ENCODE results near the gene WNT5A. TPM values are rescaled to one million over a fixed set of nuclear protein-coding genes. Genes with fewer than 3 reads are reported as not detected.

The WNT5A gene
- polyA plus RNA-seq, 1 donor from 2014 or later = 0.59 TPM

- Histone ChIP-seq H4K20me1 (ENCODE audit: insufficient read depth) (no peaks in the 10 kb centered on the region), H3K36me3 (ENCODE audit: insufficient read depth, low read length) (no peaks in the 10 kb centered on the region), H3K27ac (ENCODE audit: low read length) (no peak overlapping the region), H3K9me2 (ENCODE audit: insufficient read depth, low read length) (no peaks in the 10 kb centered on the region), H3K4me3 (ENCODE audit: low read length) (no peak overlapping the region), H3K79me2 (replicated peaks; ENCODE audit: insufficient read depth, low read length) (no peaks in the 10 kb centered on the region), H3K9me3 (ENCODE audit: low read length) (no peaks in the 10 kb centered on the region), H3F3A (ENCODE audit: insufficient read depth, low read length, poor library complexity, severe bottlenecking) (no peaks in the 10 kb centered on the region), H3K9ac (ENCODE audit: low read length) (no peak overlapping the region), H3K4me2 (ENCODE audit: low read length) (no peak overlapping the region), H2AFZ (ENCODE audit: low read depth, low read length) (no peak overlapping the region), H3K27me3 (ENCODE audit: insufficient read depth, low read depth, low read length) (no peaks in the 10 kb centered on the region)
- no peak for TF ChIP-seq EP300 (conservative IDR thresholded peaks at IDR 0.05; ENCODE audit: poor library complexity, severe bottlenecking)
- TF ChIP-seq, protein P1, sequence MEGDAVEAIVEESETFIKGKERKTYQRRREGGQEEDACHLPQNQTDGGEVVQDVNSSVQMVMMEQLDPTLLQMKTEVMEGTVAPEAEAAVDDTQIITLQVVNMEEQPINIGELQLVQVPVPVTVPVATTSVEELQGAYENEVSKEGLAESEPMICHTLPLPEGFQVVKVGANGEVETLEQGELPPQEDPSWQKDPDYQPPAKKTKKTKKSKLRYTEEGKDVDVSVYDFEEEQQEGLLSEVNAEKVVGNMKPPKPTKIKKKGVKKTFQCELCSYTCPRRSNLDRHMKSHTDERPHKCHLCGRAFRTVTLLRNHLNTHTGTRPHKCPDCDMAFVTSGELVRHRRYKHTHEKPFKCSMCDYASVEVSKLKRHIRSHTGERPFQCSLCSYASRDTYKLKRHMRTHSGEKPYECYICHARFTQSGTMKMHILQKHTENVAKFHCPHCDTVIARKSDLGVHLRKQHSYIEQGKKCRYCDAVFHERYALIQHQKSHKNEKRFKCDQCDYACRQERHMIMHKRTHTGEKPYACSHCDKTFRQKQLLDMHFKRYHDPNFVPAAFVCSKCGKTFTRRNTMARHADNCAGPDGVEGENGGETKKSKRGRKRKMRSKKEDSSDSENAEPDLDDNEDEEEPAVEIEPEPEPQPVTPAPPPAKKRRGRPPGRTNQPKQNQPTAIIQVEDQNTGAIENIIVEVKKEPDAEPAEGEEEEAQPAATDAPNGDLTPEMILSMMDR (IDR thresholded peaks at IDR 0.05; ENCODE audit: poor library complexity, severe bottlenecking) = no peak
Observed at GRCh38 chr3:55498520-55498919, 11.4 kb upstream of the WNT5A start.

DNA sequence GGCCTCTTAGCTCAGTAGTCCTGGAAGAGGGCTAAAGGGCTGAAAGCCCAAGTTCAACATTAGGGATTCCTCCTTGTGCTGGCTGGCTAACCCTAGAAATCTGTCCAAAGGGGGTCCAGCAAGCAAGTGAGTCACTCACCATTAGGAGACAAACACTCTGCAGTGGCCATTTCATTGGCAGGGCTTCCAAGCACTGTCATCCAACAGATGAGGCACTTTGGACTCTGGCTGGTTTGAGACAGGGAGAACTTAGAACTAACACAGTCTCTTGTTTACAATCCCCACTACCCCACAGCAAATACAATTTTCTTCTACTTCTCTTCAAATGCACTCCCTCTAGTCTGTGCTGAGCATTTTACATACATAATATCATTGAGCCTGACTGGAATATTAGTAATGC is 10.1 kb upstream of the WNT5A start:
- no peaks in the 10 kb centered on the region for H4K20me1 ChIP-seq (ENCODE audit: insufficient read depth)
- H3K36me3 ChIP-seq (ENCODE audit: insufficient read depth, low read length) = no peaks in the 10 kb centered on the region
- no peak overlapping the region for H3K4me3 ChIP-seq (ENCODE audit: low read length)
- no peaks in the 10 kb centered on the region for H3K79me2 ChIP-seq (replicated peaks; ENCODE audit: insufficient read depth, low read length)
- no peak overlapping the region for H2AFZ ChIP-seq (ENCODE audit: low read depth, low read length)
- H3F3A ChIP-seq (ENCODE audit: insufficient read depth, low read length, poor library complexity, severe bottlenecking) = no peaks in the 10 kb centered on the region
- no peaks in the 10 kb centered on the region for H3K27me3 ChIP-seq (ENCODE audit: insufficient read depth, low read depth, low read length)
- H3K27ac ChIP-seq (ENCODE audit: low read length) = no peak overlapping the region
- no peak for TF ChIP-seq TAF1 (IDR thresholded peaks at IDR 0.05; ENCODE audit: low read depth)
- TF ChIP-seq SMC3 (conservative IDR thresholded peaks at IDR 0.05; ENCODE audit: poor library complexity) = no peak
- TF ChIP-seq EZH2 (IDR thresholded peaks at IDR 0.05; ENCODE audit: borderline replicate concordance, insufficient read depth, low read length, poor library complexity, severe bottlenecking) = no peak
- no peak for TF ChIP-seq RAD21 (conservative IDR thresholded peaks at IDR 0.05)
- no peak for TF ChIP-seq MXI1 (conservative IDR thresholded peaks at IDR 0.05; ENCODE audit: poor library complexity, severe bottlenecking)
- TF ChIP-seq EP300 (conservative IDR thresholded peaks at IDR 0.05; ENCODE audit: poor library complexity, severe bottlenecking) = no peak
- TF ChIP-seq, protein P2, sequence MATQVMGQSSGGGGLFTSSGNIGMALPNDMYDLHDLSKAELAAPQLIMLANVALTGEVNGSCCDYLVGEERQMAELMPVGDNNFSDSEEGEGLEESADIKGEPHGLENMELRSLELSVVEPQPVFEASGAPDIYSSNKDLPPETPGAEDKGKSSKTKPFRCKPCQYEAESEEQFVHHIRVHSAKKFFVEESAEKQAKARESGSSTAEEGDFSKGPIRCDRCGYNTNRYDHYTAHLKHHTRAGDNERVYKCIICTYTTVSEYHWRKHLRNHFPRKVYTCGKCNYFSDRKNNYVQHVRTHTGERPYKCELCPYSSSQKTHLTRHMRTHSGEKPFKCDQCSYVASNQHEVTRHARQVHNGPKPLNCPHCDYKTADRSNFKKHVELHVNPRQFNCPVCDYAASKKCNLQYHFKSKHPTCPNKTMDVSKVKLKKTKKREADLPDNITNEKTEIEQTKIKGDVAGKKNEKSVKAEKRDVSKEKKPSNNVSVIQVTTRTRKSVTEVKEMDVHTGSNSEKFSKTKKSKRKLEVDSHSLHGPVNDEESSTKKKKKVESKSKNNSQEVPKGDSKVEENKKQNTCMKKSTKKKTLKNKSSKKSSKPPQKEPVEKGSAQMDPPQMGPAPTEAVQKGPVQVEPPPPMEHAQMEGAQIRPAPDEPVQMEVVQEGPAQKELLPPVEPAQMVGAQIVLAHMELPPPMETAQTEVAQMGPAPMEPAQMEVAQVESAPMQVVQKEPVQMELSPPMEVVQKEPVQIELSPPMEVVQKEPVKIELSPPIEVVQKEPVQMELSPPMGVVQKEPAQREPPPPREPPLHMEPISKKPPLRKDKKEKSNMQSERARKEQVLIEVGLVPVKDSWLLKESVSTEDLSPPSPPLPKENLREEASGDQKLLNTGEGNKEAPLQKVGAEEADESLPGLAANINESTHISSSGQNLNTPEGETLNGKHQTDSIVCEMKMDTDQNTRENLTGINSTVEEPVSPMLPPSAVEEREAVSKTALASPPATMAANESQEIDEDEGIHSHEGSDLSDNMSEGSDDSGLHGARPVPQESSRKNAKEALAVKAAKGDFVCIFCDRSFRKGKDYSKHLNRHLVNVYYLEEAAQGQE (IDR thresholded peaks at IDR 0.05; ENCODE audit: borderline replicate concordance) = no peak
- TF ChIP-seq POLR2AphosphoS5 (IDR thresholded peaks at IDR 0.05) = no peak
- TF ChIP-seq, protein P1 (IDR thresholded peaks at IDR 0.05; ENCODE audit: poor library complexity, severe bottlenecking) = no peak
- H3K9ac ChIP-seq (ENCODE audit: low read length) = no peak overlapping the region
- H3K9me2 ChIP-seq (ENCODE audit: insufficient read depth, low read length) = no peaks in the 10 kb centered on the region
- no peaks in the 10 kb centered on the region for H3K9me3 ChIP-seq (ENCODE audit: low read length)
- no peak overlapping the region for H3K4me2 ChIP-seq (ENCODE audit: low read length)
